ENCODE results near the gene CAP1.

CAP1 gene

GRCh38 chr1:40059338-40059959, 18.9 kb downstream of the CAP1 start:
- DNase-seq, result peak; percentile 53

DNA sequence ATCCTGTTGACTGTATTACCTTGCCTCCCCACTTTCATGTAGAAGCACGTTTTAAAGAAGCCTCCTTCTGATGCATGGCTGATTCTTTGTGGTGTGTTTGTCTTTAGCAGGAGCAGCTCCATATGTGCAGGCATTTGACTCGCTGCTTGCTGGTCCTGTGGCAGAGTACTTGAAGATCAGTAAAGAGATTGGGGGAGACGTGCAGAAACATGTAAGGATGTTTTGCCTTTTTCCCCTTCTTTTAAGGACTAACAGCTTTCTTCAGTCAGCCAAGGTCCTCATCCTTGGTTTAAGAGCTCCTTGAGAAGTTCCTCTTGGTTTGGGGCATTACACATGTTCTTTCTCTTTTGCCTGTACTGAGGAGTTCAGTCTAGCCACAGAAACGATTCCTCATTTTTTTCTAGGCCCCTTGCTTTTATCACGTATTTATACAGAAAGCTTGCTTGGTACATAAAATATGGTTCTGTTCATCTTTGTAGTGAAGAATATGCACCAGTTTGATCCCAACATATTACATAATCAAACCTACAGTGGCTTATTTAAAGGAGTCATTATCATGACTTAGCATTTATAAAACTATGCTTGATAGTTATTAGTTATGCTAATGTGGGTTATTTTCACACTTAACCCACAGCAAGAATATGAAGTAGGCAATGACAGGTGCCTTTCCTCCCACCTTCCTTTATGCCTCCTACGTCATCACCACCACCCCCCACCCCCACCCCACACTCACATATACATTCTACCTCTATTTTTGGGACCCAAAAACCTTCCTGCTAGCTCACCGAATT, 19.6 kb downstream of the CAP1 start:
- DNase-seq, result peak; percentile 47

DNA sequence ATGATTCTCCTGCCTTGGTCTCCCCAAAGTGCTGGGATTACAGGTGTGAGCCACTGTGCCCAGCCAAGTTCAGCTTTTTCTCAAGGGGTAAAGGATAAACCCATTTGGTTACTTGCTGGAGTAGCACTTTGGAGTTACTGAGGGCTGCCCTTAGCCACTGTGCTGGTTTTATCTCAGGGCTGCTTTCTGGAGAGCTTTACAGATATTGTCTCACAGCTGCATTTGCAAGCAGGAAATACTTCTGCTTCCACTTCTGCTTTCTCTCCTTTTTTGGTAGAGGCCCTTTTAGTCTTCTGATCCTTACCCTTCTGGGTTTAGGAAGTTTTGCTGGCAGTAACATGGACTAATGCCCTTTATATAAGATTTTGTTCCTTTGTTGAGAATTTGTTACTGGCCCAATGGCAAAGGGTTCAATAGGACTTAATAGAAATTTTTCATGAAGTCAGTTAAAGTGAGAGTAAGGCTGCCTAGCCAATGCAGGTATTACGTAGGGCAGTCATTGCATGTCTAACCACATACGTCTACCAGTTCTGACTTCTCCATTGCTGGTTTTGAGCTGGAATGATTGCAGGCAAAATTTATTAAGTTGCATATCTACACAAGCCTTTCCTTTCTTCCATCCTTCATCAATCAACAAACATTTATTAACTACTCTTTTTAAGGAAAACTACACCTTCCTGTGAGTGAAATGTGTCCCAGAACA, 24.4 kb downstream of the CAP1 start:
- DNase-seq, result peak; percentile 30

DNA sequence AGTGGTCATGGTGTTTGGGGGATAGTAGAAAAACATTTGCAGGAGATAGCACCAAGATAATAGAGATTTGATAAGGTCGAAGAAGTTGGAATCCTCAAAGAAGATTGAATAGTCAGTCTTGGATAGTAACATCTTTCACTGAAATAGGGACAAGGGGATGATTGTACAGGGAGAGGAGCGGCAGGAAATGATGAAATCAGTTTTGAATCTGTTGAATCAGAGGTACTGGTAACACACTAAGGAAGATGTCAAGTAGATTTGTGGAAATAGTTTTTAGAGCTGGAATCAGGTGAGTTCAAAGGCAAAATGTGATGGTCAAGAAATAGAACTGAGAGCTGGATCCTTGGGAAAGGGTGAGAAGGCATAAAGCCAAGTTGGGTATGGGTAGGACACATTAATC, 26.5 kb downstream of the CAP1 start:
- DNase-seq, result peak; percentile 12

DNA sequence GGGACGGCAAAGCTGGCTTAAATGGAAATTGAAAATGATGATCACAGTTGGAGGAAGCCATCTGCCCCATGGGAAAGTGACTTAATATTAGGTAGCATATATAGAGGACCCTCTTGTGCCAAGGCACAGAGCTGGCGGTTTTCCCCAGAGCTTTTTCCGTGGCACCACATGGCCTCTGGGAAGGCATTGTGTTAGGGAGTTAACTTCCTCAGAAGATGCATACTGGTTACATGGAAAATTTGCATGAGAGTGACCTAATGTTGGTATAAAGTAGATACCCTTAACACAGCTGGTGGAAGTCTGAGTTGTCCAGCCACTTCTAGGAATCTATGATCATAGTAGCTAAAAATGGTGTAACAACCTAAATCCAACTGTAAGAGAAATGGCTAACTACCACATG, 27.3 kb downstream of the CAP1 start:
- peak; percentile 43 for DNase-seq

GRCh38 chr1:40072142-40072541, 31.6 kb downstream of the CAP1 start:
- DNase-seq, result peak; percentile 6

DNA sequence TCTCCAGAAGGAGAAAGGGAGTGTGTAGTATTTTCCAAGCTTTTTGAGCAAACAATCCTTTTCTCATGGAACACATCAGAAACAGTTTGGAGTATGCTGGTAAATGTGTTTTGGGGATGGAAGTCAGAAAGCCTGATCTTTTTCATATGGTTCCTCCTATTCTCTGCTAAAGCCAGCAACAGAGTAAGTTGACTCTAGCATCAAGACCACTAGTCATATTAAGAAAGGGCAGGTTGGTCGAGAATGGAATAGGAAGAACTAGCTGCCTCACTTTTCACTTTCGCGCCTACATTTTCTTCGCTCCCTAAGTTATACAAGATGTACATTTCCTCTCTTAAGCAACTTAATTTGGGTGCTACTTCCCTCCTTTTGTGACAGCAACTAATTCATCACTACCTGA, 32.5 kb downstream of the CAP1 start:
- DNase-seq, result peak; percentile 3

DNA sequence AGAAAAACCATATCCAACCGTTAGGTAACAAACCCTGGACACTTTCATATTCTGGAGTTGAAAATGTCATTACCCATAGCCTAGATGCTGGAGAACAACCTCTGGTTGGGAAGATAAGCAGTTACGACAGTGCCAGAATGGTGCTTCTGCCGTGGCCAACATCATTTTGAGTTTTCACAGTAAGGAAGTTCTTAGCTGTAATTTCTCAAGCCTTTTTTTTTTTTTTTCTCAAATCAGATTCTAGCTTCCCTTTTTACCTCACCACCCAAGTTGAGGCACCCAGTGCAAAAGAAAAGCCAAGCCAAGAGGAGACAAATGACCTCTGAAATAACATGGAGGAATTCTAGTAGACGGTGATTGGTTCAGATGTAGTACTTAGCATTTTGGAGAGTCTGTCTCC, 34.7 kb downstream of the CAP1 start:
- no peak for DNase-seq

DNA sequence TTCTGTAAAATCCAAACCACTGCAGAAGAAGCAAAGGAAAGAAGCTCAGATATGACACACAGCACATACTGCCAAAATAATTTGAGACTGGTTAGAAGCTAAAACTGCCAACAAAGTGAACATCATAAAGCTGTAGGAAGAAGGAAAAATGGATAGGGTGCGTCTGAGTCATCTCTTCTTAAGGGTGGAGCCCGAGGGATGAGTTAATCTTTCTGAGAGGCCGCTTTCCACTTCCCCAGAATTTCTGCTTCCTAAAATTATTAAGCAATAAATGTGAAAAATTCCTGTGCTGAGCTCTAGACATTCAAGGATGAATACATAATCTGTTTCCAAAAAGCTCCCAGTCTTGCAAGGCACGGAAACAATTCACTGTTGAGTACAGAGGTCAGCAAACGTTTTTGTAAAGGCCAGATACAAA, 36.4 kb downstream of the CAP1 start:
- peak; percentile 1 for DNase-seq

- no peak for DNase-seq
Measured at GRCh38 chr1:40078512-40079333, 38.2 kb downstream of the CAP1 start.

GRCh38 chr1:40079774-40080400, 39.4 kb downstream of the CAP1 start:
- DNase-seq, result no peak

GRCh38 chr1:40081871-40082270, 41.3 kb downstream of the CAP1 start:
- DNase-seq, result no peak

GRCh38 chr1:40084750-40085149, 44.2 kb downstream of the CAP1 start:
- DNase-seq, result peak; percentile 67

GRCh38 chr1:40090652-40091355, 50.3 kb downstream of the CAP1 start:
- DNase-seq, result no peak

GRCh38 chr1:40092241-40092640, 51.7 kb downstream of the CAP1 start:
- DNase-seq, result no peak

DNA sequence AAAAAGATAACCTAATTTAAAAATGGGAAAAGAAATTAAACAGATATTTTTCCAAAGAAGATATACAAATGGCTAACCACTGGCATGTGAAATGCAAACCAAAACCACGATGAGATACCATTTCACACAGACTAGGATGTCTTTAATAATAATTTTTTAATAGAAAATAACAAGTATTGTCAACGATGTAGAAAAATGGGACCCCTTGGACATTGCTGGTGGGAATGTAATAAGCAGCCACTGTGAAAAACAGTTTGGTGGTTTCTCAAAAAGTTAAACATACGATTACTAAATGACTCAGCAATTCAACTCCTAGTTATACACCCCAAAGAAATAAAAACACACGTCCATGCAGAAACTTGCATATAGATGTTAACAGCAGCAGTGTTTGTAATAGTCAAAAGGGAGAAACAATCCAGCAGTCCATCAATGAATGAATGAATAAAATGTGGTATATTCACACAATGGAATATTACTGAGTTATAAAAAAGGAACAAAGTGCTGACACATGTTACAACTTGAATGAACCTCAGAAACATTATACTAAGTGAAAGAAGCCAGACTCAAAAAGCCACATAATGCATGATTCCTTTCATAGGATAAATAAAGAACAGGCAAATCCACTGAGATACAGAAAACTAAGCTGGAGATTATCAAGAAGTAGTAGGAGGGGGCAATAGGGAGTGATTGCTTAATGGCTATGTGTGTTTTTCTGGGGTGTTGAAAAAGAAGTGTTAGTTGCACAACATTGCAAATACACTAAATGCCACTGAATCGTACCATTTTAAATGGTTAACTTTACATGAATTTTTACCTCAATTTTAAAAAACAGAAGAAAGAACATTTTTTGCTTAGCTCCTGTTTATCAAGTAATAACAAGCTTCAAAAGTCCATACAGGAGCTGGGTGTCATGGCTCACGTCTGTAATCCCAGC, 52.4 kb downstream of the CAP1 start:
- DNase-seq, result no peak

GRCh38 chr1:40094466-40095110, 54.1 kb downstream of the CAP1 start:
- no peak for DNase-seq

DNA sequence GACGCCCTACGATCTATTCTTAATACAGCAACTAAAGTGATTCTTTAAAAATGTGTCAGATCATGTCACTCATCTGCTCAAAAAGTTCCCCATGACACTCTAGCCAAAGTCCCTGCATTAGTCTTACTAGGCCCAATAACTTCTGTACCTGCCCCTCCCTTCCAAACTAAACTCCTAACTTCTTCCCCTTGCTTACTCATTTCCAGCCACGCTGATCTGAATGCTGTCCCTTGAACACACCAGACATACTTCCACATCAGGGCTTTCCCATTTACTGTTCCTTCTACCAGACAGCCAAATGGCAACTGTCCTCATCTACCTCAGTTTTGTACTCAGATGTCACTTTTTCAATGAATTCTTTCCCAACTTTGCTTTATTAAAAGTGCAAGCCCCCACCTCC, 55.3 kb downstream of the CAP1 start:
- no peak for DNase-seq

- no peak for DNase-seq
Measured at GRCh38 chr1:40096646-40096976, 56.1 kb downstream of the CAP1 start.
